Liver (tissue), 9 donors: ENCODE data around the gene HGD. TPM values are rescaled to one million over a fixed set of nuclear protein-coding genes. Genes with fewer than 3 reads are reported as not detected.

ENCODE experiments used
- DNase-seq: peaks from one replicate; pipeline ENCODE4 v3.0.0-alpha.2; 2017; ENCODE audit warnings: low spot score
- H3K27ac ChIP-seq, 2 donors: one replicate each; pipeline ENCODE4 v1.7.0; 2013; ENCODE audit warnings: inconsistent platforms in 2 of 2, low read length in 2 of 2, control low read depth in 1 of 2, low read depth in 1 of 2, mild to moderate bottlenecking in 1 of 2
- H3K27me3 ChIP-seq, 4 donors: one replicate each; pipeline versions ENCODE4 v1.6.1 to v1.7.0; 2013; ENCODE audit warnings: low read length in 3 of 4, inconsistent platforms in 1 of 4, mild to moderate bottlenecking in 1 of 4, moderate library complexity in 1 of 4; ENCODE audit not compliant: control insufficient read depth in 4 of 4, insufficient read depth in 4 of 4
- H3K36me3 ChIP-seq, 4 donors: one replicate each; pipeline versions ENCODE4 v1.6.1 to v1.7.0; 2013; ENCODE audit warnings: low read length in 3 of 4, mild to moderate bottlenecking in 3 of 4, low read depth in 1 of 4, moderate library complexity in 1 of 4; ENCODE audit not compliant: control insufficient read depth in 4 of 4, insufficient read depth in 3 of 4
- H3K4me1 ChIP-seq, 4 donors: one replicate each; pipeline versions ENCODE4 v1.6.1 to v1.7.0; 2013; ENCODE audit warnings: low read length in 3 of 4, mild to moderate bottlenecking in 3 of 4, moderate library complexity in 1 of 4; ENCODE audit not compliant: control insufficient read depth in 4 of 4, insufficient read depth in 4 of 4
- H3K4me3 ChIP-seq, 3 donors: one replicate each; pipeline versions ENCODE4 v1.6.1 to v1.7.0; 2013; ENCODE audit warnings: low read length in 3 of 3, control low read depth in 1 of 3, low read depth in 1 of 3, mild to moderate bottlenecking in 1 of 3
- H3K9ac ChIP-seq, 2 donors: one replicate each; pipeline ENCODE4 v1.7.0; 2013; ENCODE audit warnings: low read length in 2 of 2, mild to moderate bottlenecking in 2 of 2, moderate library complexity in 2 of 2, control low read depth in 1 of 2, low read depth in 1 of 2
- H3K9me3 ChIP-seq, 4 donors: one replicate each; pipeline versions ENCODE4 v1.6.1 to v1.7.0; 2013; ENCODE audit warnings: low read length in 3 of 4; ENCODE audit not compliant: control insufficient read depth in 4 of 4
- EGR1 ChIP-seq, 2 donors: IDR thresholded peaks; 2 replicates each; pipeline ENCODE4 v1.6.1; 2016 to 2018; ENCODE audit warnings: antibody characterized with exemption in 2 of 2, low read depth in 2 of 2
- FOXA1 ChIP-seq: IDR thresholded peaks from 2 replicates; pipeline ENCODE4 v1.6.1; 2016; ENCODE audit warnings: antibody characterized with exemption
- GABPA ChIP-seq, 2 donors: IDR thresholded peaks in 1 of 2; conservative IDR thresholded peaks in 1 of 2; 2 replicates each; pipeline ENCODE4 v1.6.1; 2016; ENCODE audit warnings: antibody characterized with exemption in 2 of 2, mild to moderate bottlenecking in 1 of 2, moderate library complexity in 1 of 2
- HNF4A ChIP-seq, 2 donors: conservative IDR thresholded peaks; 2 replicates each; pipeline ENCODE4 v1.6.1; 2016; ENCODE audit warnings: antibody characterized with exemption in 2 of 2, mild to moderate bottlenecking in 2 of 2
- HNF4G ChIP-seq: IDR thresholded peaks from 2 replicates; pipeline ENCODE4 v1.6.1; 2016; ENCODE audit warnings: antibody characterized with exemption
- JUND ChIP-seq, 2 donors: IDR thresholded peaks; 2 replicates each; pipeline ENCODE4 v1.6.1; 2016; ENCODE audit warnings: antibody characterized with exemption in 2 of 2
- RAD21 ChIP-seq, 2 donors: IDR thresholded peaks; 2 replicates each; pipeline ENCODE4 v1.6.1; 2016; ENCODE audit warnings: antibody characterized with exemption in 2 of 2, mild to moderate bottlenecking in 2 of 2
- REST ChIP-seq: IDR thresholded peaks from 2 replicates; pipeline ENCODE4 v1.6.1; 2016; ENCODE audit warnings: antibody characterized with exemption, mild to moderate bottlenecking
- SP1 ChIP-seq: IDR thresholded peaks from 2 replicates; pipeline ENCODE4 v1.6.1; 2018; ENCODE audit warnings: antibody characterized with exemption, mild to moderate bottlenecking
- TAF1 ChIP-seq: conservative IDR thresholded peaks from 2 replicates; pipeline ENCODE4 v1.6.1; 2016; ENCODE audit warnings: antibody characterized with exemption, mild to moderate bottlenecking
- YY1 ChIP-seq: IDR thresholded peaks from 2 replicates; pipeline ENCODE4 v1.6.1; 2016; ENCODE audit warnings: antibody characterized with exemption, mild to moderate bottlenecking
- ZBTB33 ChIP-seq: IDR thresholded peaks from 2 replicates; pipeline ENCODE4 v1.6.1; 2016; ENCODE audit warnings: antibody characterized with exemption
- WGBS: extraction: QIAGEN DNeasy Blood & Tissue Kit; methylation state at CpG from one replicate; pipeline ENCODE4 v1.1.7; 2013; 5-methylcytosine and 5-hydroxymethylcytosine counted together
- polyA plus RNA-seq, 2 donors: library from polyadenylated mRNA; stranded (reverse) in 1 of 2; unstranded in 1 of 2; fragments of 200-250 nt in 1 of 2; fragments of >200 nt in 1 of 2; fragmentation: Nextera tagmentation in 1 of 2; extraction: Ambion mirVana in 1 of 2; gene quantifications; one replicate each; pipeline versions ENCODE4 v1.2.1 to v1.2.3, GENCODE V29; 2013 to 2015
- total RNA-seq, 2 donors: library from RNA; depleted of rRNA; stranded (reverse); fragments of >200 nt; gene quantifications; one replicate each; pipeline ENCODE4 v1.2.3, GENCODE V29; 2014
- TF ChIP-seq, protein P1 (sequence below): fragments of 150-350 bp; IDR thresholded peaks from 2 replicates; pipeline ENCODE4 v1.5.1; 2017; ENCODE audit warnings: improper control_type of control experiment, low read depth, low read length; ENCODE audit not compliant: missing input control
- donor health status: healthy.
- donor health status: healthy.
- donor health status: healthy.
- donor health status: healthy.
- donor health status: healthy.

Gene HGD
- total and polyA plus RNA-seq, 4 donors: 83.5 to 326 (median 246) TPM

DNA sequence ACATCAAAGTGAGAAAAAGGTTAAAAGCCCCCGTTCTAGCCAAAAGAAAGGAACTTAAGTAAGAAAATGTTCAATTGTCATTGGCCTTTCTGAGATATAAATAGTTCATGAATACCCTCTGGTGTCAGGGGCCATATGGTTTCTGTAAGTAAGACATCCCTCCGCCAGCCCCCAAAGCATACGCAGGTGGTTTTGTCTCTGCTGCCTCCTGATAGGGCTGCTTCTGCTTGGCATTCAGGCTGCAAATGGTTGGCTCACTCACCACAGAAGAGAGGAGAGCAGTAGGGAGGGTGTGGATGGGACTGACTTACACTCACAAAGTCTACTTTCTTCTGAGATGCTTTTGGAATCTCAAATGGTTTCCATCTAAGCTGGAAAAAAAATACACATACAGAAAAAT lies 29.8 kb downstream of the HGD start:
- Histone ChIP-seq H3K4me3 (no peak overlapping the region), H3K27ac (no peak overlapping the region), H3K9ac (no peak overlapping the region), H3K27me3 (no peaks in the 10 kb centered on the region), H3K4me1 (peaks cover 0 to 18% (median 5%) of the 10 kb centered on the region in 4 donors), H3K9me3 (no peaks in the 10 kb centered on the region), H3K36me3 (peaks cover 16 to 83% (median 75%) of the 10 kb centered on the region in 4 donors)
- WGBS: 88% methylated on average over 3 of the region's 3 CpGs
- TF ChIP-seq, protein P1, sequence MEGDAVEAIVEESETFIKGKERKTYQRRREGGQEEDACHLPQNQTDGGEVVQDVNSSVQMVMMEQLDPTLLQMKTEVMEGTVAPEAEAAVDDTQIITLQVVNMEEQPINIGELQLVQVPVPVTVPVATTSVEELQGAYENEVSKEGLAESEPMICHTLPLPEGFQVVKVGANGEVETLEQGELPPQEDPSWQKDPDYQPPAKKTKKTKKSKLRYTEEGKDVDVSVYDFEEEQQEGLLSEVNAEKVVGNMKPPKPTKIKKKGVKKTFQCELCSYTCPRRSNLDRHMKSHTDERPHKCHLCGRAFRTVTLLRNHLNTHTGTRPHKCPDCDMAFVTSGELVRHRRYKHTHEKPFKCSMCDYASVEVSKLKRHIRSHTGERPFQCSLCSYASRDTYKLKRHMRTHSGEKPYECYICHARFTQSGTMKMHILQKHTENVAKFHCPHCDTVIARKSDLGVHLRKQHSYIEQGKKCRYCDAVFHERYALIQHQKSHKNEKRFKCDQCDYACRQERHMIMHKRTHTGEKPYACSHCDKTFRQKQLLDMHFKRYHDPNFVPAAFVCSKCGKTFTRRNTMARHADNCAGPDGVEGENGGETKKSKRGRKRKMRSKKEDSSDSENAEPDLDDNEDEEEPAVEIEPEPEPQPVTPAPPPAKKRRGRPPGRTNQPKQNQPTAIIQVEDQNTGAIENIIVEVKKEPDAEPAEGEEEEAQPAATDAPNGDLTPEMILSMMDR: no peak
- no peak for TF ChIP-seq EGR1 (IDR thresholded peaks at IDR 0.05; ENCODE audit: low read depth in 2 of 2)
- TF ChIP-seq TAF1: no peak
- no peak for TF ChIP-seq GABPA (IDR thresholded peaks at IDR 0.05 in 1 of 2, conservative IDR thresholded peaks at IDR 0.05 in 1 of 2)
- TF ChIP-seq JUND (IDR thresholded peaks at IDR 0.05): no peak
- no peak for TF ChIP-seq ZBTB33
- no peak for TF ChIP-seq HNF4G
- TF ChIP-seq YY1: no peak
- TF ChIP-seq RAD21 (IDR thresholded peaks at IDR 0.05): no peak
- DNase-seq: no peak

GRCh38 chr3:120650311-120650710 lies 31.7 kb downstream of the HGD start:
- peaks cover 16 to 88% (median 85%) of the 10 kb centered on the region in 4 donors for H3K36me3 ChIP-seq
- peaks cover 0 to 18% (median 5%) of the 10 kb centered on the region in 4 donors for H3K4me1 ChIP-seq
- TF ChIP-seq HNF4A (conservative IDR thresholded peaks at IDR 0.05) (peak in 1 of 2 donors; percentile 0), JUND (IDR thresholded peaks at IDR 0.05) (no peak)
- H3K27ac ChIP-seq: no peak overlapping the region
- no peaks in the 10 kb centered on the region for H3K27me3 ChIP-seq
- H3K4me3 ChIP-seq: no peak overlapping the region
- H3K9me3 ChIP-seq: no peaks in the 10 kb centered on the region
- WGBS: 89% methylated on average over 2 of the region's 2 CpGs
- no peak overlapping the region for H3K9ac ChIP-seq
- DNase-seq: no peak

GRCh38 chr3:120649830-120650233 lies 32.2 kb downstream of the HGD start:
- H3K36me3 ChIP-seq: peaks cover 16 to 89% (median 86%) of the 10 kb centered on the region in 4 donors
- no peak overlapping the region for H3K9ac ChIP-seq
- TF ChIP-seq HNF4A (conservative IDR thresholded peaks at IDR 0.05) (peak; percentile 27 to 61), SP1 (peak; percentile 29), FOXA1 (no peak), JUND (IDR thresholded peaks at IDR 0.05) (peak in 1 of 2 donors; percentile 7), RAD21 (IDR thresholded peaks at IDR 0.05) (peak in 1 of 2 donors; percentile 6), HNF4G (no peak), REST (no peak)
- H3K27me3 ChIP-seq: no peaks in the 10 kb centered on the region
- H3K27ac ChIP-seq: no peak overlapping the region
- H3K4me1 ChIP-seq: peaks cover 0 to 18% (median 5%) of the 10 kb centered on the region in 4 donors
- DNase-seq: no peak
- H3K9me3 ChIP-seq: no peaks in the 10 kb centered on the region
- no peak overlapping the region for H3K4me3 ChIP-seq
- 67% methylated on average over 3 of the region's 3 CpGs for WGBS
